Measurements from ENCODE around the gene KDM5A.

KDM5A gene

GRCh38 chr12:272942-273341 lies 116.2 kb downstream of the KDM5A start:
- no peak for DNase-seq (ENCODE audit: low read depth, low spot score)

DNA sequence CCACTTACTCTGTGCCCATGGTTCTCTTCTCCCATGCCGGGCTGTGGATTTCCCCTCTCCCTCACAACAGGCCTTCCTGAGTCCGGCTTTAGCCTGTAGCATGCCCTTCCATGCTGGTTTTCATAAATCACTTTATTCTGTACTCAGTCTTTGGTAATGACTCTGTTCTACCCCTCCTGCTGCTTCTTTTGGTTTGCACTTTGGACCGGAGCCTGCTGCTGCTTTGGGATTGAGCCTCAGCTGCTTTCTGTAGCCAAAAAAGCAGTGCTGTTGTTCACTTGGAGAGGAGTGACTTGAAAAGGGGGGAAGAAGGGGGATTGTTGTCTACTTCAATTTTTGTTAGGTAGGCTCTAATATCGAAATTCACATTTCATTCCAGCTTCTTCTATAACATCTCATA lies 118.0 kb downstream of the KDM5A start:
- DNase-seq (ENCODE audit: low read depth, low spot score): no peak

DNA sequence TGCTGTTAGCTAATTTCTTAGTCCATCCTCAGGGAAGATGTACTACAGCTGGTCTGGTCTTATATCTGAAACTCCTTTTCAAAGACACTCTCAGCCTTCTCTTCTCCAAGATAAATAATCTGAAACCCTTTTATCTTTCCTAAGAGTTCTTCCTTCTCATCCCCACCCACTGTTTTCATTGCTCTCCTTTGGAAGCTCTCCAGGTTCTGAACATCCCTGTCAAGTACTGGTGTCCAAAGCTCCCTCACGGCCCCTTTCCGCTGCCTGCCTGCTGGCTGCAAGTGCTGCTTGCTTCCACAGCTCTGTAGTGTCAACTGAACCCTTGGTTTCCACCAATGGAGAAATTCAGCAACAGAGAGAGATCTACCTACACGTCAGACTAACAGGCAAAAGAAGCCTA lies 119.9 kb downstream of the KDM5A start:
- no peak for DNase-seq (ENCODE audit: low read depth, low spot score)

GRCh38 chr12:268483-268840 lies 120.7 kb downstream of the KDM5A start:
- DNase-seq (ENCODE audit: low read depth, low spot score): no peak

- DNase-seq (ENCODE audit: low read depth, low spot score): no peak
These were observed 121.3 kb downstream of the KDM5A start for GRCh38 chr12:267581-268482.

DNA sequence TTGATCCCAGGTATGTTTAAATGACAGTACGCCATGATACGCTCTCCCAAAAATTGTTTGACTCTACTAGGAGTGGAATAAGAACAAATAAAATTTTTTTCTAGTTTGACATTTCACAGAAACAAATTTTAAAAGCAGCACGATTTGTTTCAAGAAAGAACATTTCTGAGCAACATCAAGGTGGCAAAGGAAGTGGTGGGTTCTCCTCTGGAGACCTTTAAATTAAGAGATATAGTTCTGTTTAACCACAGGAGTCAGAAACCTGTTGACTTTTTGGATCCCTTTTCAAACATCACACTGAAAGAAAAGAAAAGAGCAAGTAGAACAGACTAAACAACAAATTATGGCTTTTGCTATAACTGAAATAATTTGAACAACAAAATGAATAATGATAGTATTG lies 124.0 kb downstream of the KDM5A start:
- DNase-seq (ENCODE audit: low read depth, low spot score): no peak

DNA sequence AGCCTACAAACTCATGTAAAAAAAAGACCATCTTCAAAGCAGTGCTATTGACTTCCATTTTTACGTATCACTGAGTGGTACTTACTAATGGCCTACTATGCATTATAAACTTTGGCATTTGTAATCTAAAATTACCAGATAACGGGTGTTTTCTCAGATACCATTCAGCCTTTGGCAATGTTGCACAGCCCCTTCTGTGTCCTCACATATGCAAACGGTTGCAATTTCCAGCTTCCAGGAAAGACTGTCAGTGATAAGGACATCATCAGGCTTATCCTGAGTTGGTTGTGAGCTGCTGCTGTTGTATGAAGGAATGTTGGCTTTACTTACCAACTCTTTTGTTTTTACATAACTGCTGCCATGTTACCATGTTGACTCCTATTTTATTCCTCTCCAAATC lies 124.9 kb downstream of the KDM5A start:
- no peak for DNase-seq (ENCODE audit: low read depth, low spot score)

GRCh38 chr12:263574-263973 lies 125.5 kb downstream of the KDM5A start:
- DNase-seq (ENCODE audit: low read depth, low spot score): no peak

DNA sequence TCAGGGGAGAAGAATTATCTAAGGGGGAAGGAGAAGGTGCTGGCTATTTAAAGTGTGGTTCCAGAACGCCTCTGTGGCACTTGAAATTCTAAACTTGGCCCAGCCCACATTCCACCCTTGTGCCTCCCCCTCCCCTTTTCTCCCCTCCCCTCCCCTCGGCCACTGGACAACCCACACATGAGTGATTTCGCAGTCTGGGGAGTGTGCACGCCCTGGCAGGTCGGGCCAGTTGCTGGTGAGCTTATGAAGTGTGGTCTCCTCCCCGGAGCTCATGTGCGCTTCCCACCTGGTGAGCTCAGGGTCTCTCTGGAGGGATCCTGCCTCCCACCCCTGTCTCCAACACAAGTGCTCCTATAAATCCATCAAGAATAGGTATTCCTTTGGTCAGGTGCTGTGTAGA lies 126.3 kb downstream of the KDM5A start, which contains the start of gene SLC6A13:
SLC6A13 (minus strand) TSS at position 20 of the 400 bp plus-strand sequence. CDS start 2,784 bp downstream, outside the sequence.
- no peak for DNase-seq (ENCODE audit: low read depth, low spot score)

GRCh38 chr12:262113-262512 lies 127.0 kb downstream of the KDM5A start:
- no peak for DNase-seq (ENCODE audit: low read depth, low spot score)

DNA sequence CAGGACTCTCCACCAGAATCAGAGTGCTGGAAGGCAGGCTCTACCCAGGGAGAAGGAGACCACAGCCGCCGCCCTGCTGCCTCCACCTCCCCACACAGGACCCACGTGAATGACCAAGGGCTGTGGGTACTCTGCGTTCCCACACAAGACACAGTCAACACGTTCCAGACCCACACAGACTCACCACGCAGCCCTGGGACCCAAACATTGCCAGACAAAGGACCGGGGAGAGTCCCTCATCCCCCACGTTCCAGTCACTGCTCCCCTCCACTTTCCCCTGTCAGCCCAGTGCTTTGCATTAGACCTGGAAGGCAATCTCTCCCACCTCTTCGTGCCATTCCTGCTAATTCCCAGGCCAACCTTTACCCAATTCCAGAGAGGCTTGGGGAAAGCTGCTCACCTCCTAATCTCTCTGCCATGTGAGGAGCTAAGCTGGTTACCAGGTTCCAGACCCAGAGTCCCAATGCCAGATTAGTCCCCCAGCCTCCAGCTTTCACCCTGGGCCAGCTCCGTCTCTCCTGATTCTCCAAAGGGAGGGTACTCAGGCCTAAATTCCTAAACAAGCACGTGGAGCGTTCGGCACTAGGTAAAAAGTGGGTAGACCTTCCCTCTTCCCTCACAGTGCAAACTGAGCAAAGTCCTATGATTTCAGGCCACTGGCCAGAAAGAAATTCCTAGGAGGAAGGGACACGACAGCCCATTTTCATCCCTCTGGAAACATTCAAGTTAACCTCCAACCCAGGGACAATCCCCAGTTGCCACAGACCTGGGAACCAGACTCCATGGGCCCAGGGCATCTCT lies 131.4 kb downstream of the KDM5A start:
- no peak for DNase-seq (ENCODE audit: low read depth, low spot score)

DNA sequence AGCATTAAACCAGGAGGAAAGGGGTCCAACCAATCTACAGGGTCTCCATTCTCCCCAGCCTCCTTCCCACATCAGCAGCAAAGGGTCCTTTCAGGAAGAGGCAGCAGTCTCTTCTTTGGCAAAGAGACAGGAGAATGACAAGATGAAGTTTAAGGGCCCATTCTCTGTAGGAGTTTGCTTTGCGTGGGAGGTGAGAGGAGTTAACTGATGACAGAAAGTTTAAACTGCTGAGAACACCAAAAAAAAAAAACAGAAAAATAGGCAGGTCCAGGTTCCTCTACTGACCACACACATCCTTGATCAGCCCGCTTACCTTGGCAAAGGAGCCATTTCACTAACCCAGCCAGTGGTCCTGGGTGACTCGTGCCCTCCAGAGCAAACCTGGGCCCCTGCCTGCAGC lies 132.2 kb downstream of the KDM5A start:
- no peak for DNase-seq (ENCODE audit: low read depth, low spot score)

DNA sequence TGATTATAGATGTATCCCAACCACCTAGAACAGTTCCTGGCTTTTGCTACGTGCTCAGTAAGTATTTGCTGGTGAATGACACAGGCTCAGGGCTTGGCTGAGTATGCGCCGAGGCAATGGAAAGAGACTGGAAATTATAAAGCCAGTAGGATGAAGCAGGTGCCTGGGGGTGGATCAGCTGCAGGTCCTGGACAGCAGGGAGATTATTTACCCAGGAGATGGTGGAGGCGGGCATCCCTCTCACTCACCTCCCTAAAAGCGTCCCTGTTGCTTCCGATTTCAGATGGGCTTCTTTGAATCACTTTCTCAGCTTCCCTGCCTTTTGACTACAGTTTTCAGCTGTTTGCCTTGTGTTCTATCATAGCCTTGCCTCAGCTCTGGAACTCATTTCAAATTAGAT lies 132.9 kb downstream of the KDM5A start:
- no peak for DNase-seq (ENCODE audit: low read depth, low spot score)

DNA sequence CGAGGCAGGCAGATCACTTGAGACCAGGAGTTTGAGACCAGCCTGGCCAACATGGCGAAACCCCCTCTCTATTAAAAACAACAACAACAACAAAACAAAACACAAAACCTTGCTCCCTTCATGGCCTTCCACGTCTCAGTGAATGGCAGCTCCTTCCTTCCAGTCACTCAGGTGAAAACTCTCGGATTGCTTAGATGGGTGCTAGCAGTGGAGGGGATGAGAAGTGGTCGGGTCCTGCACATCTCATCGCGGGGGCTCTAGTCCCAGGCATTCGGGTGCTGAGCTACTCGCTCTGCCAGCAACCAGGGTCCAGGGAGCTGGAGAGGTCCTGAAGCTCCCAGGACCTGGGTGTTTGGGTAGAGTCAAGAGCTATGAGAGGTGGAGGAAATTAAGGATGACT lies 134.2 kb downstream of the KDM5A start:
- DNase-seq (ENCODE audit: low read depth, low spot score): no peak

- no peak for DNase-seq (ENCODE audit: low read depth, low spot score)
These were observed 135.1 kb downstream of the KDM5A start for GRCh38 chr12:254039-254438.

GRCh38 chr12:253116-253831 lies 135.8 kb downstream of the KDM5A start:
- DNase-seq (ENCODE audit: low read depth, low spot score): no peak

GRCh38 chr12:252636-253035 lies 136.5 kb downstream of the KDM5A start:
- DNase-seq (ENCODE audit: low read depth, low spot score): no peak

GRCh38 chr12:247271-247670 lies 141.8 kb downstream of the KDM5A start:
- no peak for DNase-seq (ENCODE audit: low read depth, low spot score)

- DNase-seq (ENCODE audit: low read depth, low spot score): no peak
These were observed 145.7 kb downstream of the KDM5A start for GRCh38 chr12:243381-243780.

DNA sequence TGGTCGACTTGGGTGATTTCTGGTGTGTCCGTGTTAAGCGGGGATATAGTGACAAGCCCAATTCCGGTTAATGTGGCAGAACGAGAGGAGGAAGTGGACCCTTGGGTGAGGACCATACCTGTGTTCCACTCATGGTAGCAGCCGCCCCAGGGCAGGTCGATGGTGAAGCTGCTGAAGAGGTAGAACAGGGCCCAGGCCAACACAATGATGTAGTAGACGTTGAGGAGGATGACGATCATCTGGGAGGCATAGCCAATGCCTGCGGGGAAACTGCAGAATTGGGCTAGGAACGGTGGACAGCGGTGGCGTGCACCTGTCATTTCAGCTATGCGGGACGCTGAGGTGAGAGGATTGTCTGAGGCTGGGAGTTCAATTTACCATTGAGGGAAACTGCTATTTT lies 146.6 kb downstream of the KDM5A start:
- no peak for DNase-seq (ENCODE audit: low read depth, low spot score)

GRCh38 chr12:241266-241665 lies 147.9 kb downstream of the KDM5A start:
- DNase-seq (ENCODE audit: low read depth, low spot score): no peak

GRCh38 chr12:240566-240965 lies 148.6 kb downstream of the KDM5A start:
- no peak for DNase-seq (ENCODE audit: low read depth, low spot score)

Data from activated naive CD8-positive, alpha-beta T cell treated with anti-CD3 and anti-CD28 coated beads, Interleukin-2, amount 50 U/mL, for 16 hours (primary cell).